OCI-LY3 (cell line): ENCODE measurements around the gene SURF4.

Source experiments
- EZH2phosphoT487 ChIP-seq: fragments of 200-600 bp; shearing (Covaris generic); IDR thresholded peaks from 2 replicates; pipeline ENCODE4 v1.6.1; 2018; ENCODE audit warnings: antibody characterized with exemption, mixed run types, low read depth
- TF ChIP-seq, protein P1 (sequence below): fragments of 200-600, 300-600 bp; sonication (generic); IDR thresholded peaks from 2 replicates; pipeline ENCODE4 v1.5.1; 2014; ENCODE audit warnings: antibody characterized with exemption, low read length, low read depth

DNA sequence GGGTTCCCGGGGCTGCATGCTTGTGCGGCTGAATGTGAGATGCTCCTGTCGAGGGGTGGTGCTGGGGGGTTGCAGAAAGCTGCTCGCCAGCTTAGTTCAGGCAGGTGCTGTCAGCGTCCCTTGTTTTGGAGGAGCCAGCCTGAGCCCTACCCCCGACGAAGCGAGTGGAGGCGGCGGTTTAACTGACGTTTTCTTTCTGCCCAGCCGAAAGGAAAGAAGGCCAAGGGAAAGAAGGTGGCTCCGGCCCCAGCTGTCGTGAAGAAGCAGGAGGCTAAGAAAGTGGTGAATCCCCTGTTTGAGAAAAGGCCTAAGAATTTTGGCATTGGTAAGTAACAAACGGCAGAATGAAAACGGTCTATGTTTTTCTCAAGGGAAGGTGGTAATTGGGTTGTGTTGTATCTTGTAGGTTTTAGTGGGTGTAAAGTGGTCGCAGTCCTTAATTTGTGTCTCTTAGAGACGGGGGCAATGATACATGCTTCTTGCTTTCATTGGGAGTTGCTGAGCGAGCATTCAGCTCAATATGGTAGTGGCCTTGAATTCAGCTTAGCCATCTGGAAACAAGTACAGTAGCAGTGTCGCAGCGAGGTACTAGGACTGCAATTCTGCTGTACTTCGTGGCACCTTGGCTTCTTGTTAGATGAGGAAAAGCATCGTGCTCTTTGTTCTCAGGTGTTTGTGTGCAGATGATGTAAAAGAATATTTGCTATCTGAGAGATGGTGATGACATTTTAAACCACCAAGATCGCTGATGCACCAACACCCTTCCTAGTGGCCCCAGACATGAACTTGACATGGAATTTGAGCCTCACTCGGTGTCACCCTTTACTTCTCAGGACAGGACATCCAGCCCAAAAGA lies 26.9 kb downstream of the SURF4 start:
- TF ChIP-seq, protein P1, sequence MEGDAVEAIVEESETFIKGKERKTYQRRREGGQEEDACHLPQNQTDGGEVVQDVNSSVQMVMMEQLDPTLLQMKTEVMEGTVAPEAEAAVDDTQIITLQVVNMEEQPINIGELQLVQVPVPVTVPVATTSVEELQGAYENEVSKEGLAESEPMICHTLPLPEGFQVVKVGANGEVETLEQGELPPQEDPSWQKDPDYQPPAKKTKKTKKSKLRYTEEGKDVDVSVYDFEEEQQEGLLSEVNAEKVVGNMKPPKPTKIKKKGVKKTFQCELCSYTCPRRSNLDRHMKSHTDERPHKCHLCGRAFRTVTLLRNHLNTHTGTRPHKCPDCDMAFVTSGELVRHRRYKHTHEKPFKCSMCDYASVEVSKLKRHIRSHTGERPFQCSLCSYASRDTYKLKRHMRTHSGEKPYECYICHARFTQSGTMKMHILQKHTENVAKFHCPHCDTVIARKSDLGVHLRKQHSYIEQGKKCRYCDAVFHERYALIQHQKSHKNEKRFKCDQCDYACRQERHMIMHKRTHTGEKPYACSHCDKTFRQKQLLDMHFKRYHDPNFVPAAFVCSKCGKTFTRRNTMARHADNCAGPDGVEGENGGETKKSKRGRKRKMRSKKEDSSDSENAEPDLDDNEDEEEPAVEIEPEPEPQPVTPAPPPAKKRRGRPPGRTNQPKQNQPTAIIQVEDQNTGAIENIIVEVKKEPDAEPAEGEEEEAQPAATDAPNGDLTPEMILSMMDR, result no peak
- no peak for TF ChIP-seq EZH2phosphoT487
